C4-2B (cell line): ENCODE measurements around the gene CPD.
A peak's percentile ranks its signal among the peaks of the same experiment; 100 is the strongest.

ENCODE experiments used
- H3K27ac ChIP-seq: fragments of 450-650 bp; 2 replicates; pipeline ENCODE4 v1.5.1; 2017
- CTCF ChIP-seq: fragments of 450-650 bp; conservative IDR thresholded peaks from 2 replicates; pipeline ENCODE4 v1.5.1; 2017; ENCODE audit warnings: mild to moderate bottlenecking
- ZFX ChIP-seq: fragments of 450-650 bp; IDR thresholded peaks from 2 replicates; pipeline ENCODE4 v1.6.1; 2017

CPD gene

GRCh38 chr17:30379903-30380381, 1.2 kb downstream of the CPD start:
- H3K27ac ChIP-seq = peak overlapping the region; percentile 76
- TF ChIP-seq CTCF (no peak), ZFX (no peak)

- TF ChIP-seq ZFX (no peak), CTCF (no peak)
- no peak overlapping the region for H3K27ac ChIP-seq
Measured at GRCh38 chr17:30380643-30381339, 2.1 kb downstream of the CPD start.

GRCh38 chr17:30381340-30381659, 2.6 kb downstream of the CPD start:
- H3K27ac ChIP-seq = no peak overlapping the region

GRCh38 chr17:30382345-30382744, 3.6 kb downstream of the CPD start:
- no peak for TF ChIP-seq ZFX
- TF ChIP-seq CTCF = no peak
- no peak overlapping the region for H3K27ac ChIP-seq

More at GRCh38 chr17:30381340-30381659, 2.6 kb downstream of the CPD start:
- TF ChIP-seq ZFX (no peak), CTCF (no peak)

- TF ChIP-seq CTCF = no peak
- TF ChIP-seq ZFX = no peak
- no peak overlapping the region; the same call in 1 of the 2 replicates for H3K27ac ChIP-seq
Measured at GRCh38 chr17:30388321-30389179, 9.8 kb downstream of the CPD start.

GRCh38 chr17:30389756-30390300, 11.1 kb downstream of the CPD start:
- no peak overlapping the region for H3K27ac ChIP-seq
- TF ChIP-seq CTCF (no peak), ZFX (no peak)

- no peak overlapping the region for H3K27ac ChIP-seq
- TF ChIP-seq ZFX (no peak), CTCF (no peak)
Measured at GRCh38 chr17:30391534-30391933, 12.8 kb downstream of the CPD start.
